Uterus (tissue), 4 donors: Measurements from ENCODE around the gene NR2C2. TPM values are rescaled to one million over a fixed set of nuclear protein-coding genes. Genes with fewer than 3 reads are reported as not detected.

Experiments used
- DNase-seq, 2 donors: peaks; one replicate each; pipeline ENCODE4 v3.0.0-alpha.2; 2019 to 2020
- H3K27ac ChIP-seq, 2 donors: fragments of 200-600 bp; sonication (generic); 1 replicate in 1 of 2; 2 replicates in 1 of 2; pipeline ENCODE4 v1.5.1; 2016 to 2018
- H3K27me3 ChIP-seq, 2 donors: fragments of 200-600 bp; sonication (generic); one replicate each; pipeline ENCODE4 v1.5.1; 2018 to 2019; ENCODE audit warnings: control low read depth in 1 of 2
- H3K36me3 ChIP-seq, 2 donors: fragments of 200-600 bp; sonication (generic); one replicate each; pipeline ENCODE4 v1.5.1; 2019; ENCODE audit warnings: control low read depth in 1 of 2
- H3K4me1 ChIP-seq, 2 donors: fragments of 200-600 bp; sonication (generic); one replicate each; pipeline ENCODE4 v1.5.1; 2018 to 2019; ENCODE audit warnings: control low read depth in 1 of 2
- H3K4me3 ChIP-seq, 2 donors: fragments of 200-600 bp; sonication (generic); 1 replicate in 1 of 2; 2 replicates in 1 of 2; pipeline ENCODE4 v1.5.1; 2018 to 2019; ENCODE audit warnings: mild to moderate bottlenecking in 1 of 2
- H3K9me3 ChIP-seq, 2 donors: fragments of 200-600 bp; sonication (generic); one replicate each; pipeline ENCODE4 v1.5.1; 2019; ENCODE audit warnings: control low read depth in 1 of 2
- CTCF ChIP-seq, 4 experiments: fragments of 200-600 bp in 2 of 4; fragments of 450-650 bp in 2 of 4; sonication (generic) in 2 of 4; IDR thresholded peaks; one replicate each; pipeline ENCODE4 v1.5.1; 2016 to 2019; ENCODE audit warnings: antibody characterized with exemption in 4 of 4, mild to moderate bottlenecking in 2 of 4, moderate library complexity in 1 of 4
- POLR2A ChIP-seq, 2 donors: fragments of 450-650 bp; IDR thresholded peaks; one replicate each; pipeline ENCODE4 v1.6.1; 2016; ENCODE audit warnings: antibody characterized with exemption in 2 of 2, mild to moderate bottlenecking in 1 of 2, moderate library complexity in 1 of 2
- intact Hi-C: fragments of 100-400 bp; cut with DNase I; formaldehyde crosslinking; loops from one replicate; pipeline ENCODE4 v1.15.1; 2023; ENCODE audit warnings: low total_unique reads
- total RNA-seq, 4 donors: library from RNA; depleted of rRNA in 3 of 4; stranded (reverse); fragments of >200 nt in 3 of 4; gene quantifications; one replicate each; pipeline versions ENCODE4 v1.1.0 to v1.2.4, GENCODE V29; 2014 to 2023
- donor health status: DM: yes; HTN: yes; CAD: no.

The NR2C2 gene
- total RNA-seq, 4 donors from 2014 or later = 29.7 to 78.3 (median 61.0) TPM

- Histone ChIP-seq H3K36me3 (no peaks in the 10 kb centered on the region), H3K9me3 (no peaks in the 10 kb centered on the region), H3K4me1 (peaks cover 0 to 6% of the 10 kb centered on the region in 2 donors), H3K27ac (no peak overlapping the region), H3K27me3 (no peaks in the 10 kb centered on the region), H3K4me3 (no peak overlapping the region)
- no peak for DNase-seq
- intact Hi-C loops = no loop called here
- TF ChIP-seq CTCF (IDR thresholded peaks at IDR 0.05) = no peak
- TF ChIP-seq POLR2A (IDR thresholded peaks at IDR 0.05) = no peak
Measured at GRCh38 chr3:14941871-14942270, 5.5 kb upstream of the NR2C2 start.

- no peak for TF ChIP-seq CTCF (IDR thresholded peaks at IDR 0.05)
- TF ChIP-seq POLR2A (IDR thresholded peaks at IDR 0.05) = no peak
- Histone ChIP-seq H3K36me3 (no peaks in the 10 kb centered on the region), H3K27me3 (no peaks in the 10 kb centered on the region), H3K4me3 (no peak overlapping the region), H3K4me1 (peaks cover 0 to 6% of the 10 kb centered on the region in 2 donors), H3K9me3 (no peaks in the 10 kb centered on the region), H3K27ac (no peak overlapping the region)
- intact Hi-C loops = no loop called here
- no peak for DNase-seq
Measured at GRCh38 chr3:14943042-14943441, 4.3 kb upstream of the NR2C2 start.

GRCh38 chr3:14946236-14946635 is 1.1 kb upstream of the NR2C2 start:
- Histone ChIP-seq H3K4me3 (peak overlapping the region; percentile 68 to 99), H3K9me3 (no peaks in the 10 kb centered on the region), H3K27ac (peak overlapping the region; percentile 96 to 98), H3K36me3 (no peaks in the 10 kb centered on the region), H3K4me1 (peaks cover 0 to 6% of the 10 kb centered on the region in 2 donors), H3K27me3 (no peaks in the 10 kb centered on the region)
- no peak for TF ChIP-seq CTCF (IDR thresholded peaks at IDR 0.05)
- TF ChIP-seq POLR2A (IDR thresholded peaks at IDR 0.05) = no peak
- intact Hi-C loops = no loop called here
- DNase-seq = no peak

- Histone ChIP-seq H3K27ac (peak overlapping the region; percentile 96 to 98), H3K4me1 (peaks cover 0 to 6% of the 10 kb centered on the region in 2 donors), H3K9me3 (no peaks in the 10 kb centered on the region), H3K27me3 (no peaks in the 10 kb centered on the region), H3K36me3 (no peaks in the 10 kb centered on the region), H3K4me3 (peak overlapping the region; percentile 68 to 99)
- no peak for TF ChIP-seq CTCF (IDR thresholded peaks at IDR 0.05)
- no peak for TF ChIP-seq POLR2A (IDR thresholded peaks at IDR 0.05)
- intact Hi-C loops = no loop called here
- DNase-seq = no peak
Measured at GRCh38 chr3:14946739-14947099, 664 bp upstream of the NR2C2 start.

- H3K36me3 ChIP-seq = no peaks in the 10 kb centered on the region
- TF ChIP-seq CTCF (IDR thresholded peaks at IDR 0.05) (no peak), POLR2A (IDR thresholded peaks at IDR 0.05) (peak in 1 of 2 donors; percentile 29)
- intact Hi-C loops = no loop called here
- H3K4me1 ChIP-seq = peaks cover 0 to 6% of the 10 kb centered on the region in 2 donors
- H3K9me3 ChIP-seq = no peaks in the 10 kb centered on the region
- no peaks in the 10 kb centered on the region for H3K27me3 ChIP-seq
- DNase-seq = peak; percentile 97
- H3K4me3 ChIP-seq = peak overlapping the region; percentile 68 to 99
- H3K27ac ChIP-seq = peak overlapping the region; percentile 96 to 98
Measured at GRCh38 chr3:14947886-14948608, 664 bp downstream of the NR2C2 start.
